B cell (primary cell): ENCODE data around the gene RBM20.

Experiments
- CTCF ChIP-seq: fragments of 200-600 bp; IDR thresholded peaks from one replicate; pipeline ENCODE4 v1.8.0; 2022; ENCODE audit warnings: antibody characterized with exemption, mild to moderate bottlenecking
- EZH2 ChIP-seq: IDR thresholded peaks from 2 replicates; pipeline ENCODE4 v1.6.1; 2012; ENCODE audit warnings: borderline replicate concordance, low read depth, mild to moderate bottlenecking, moderate library complexity, low read length; ENCODE audit not compliant: insufficient read depth, poor library complexity, severe bottlenecking

DNA sequence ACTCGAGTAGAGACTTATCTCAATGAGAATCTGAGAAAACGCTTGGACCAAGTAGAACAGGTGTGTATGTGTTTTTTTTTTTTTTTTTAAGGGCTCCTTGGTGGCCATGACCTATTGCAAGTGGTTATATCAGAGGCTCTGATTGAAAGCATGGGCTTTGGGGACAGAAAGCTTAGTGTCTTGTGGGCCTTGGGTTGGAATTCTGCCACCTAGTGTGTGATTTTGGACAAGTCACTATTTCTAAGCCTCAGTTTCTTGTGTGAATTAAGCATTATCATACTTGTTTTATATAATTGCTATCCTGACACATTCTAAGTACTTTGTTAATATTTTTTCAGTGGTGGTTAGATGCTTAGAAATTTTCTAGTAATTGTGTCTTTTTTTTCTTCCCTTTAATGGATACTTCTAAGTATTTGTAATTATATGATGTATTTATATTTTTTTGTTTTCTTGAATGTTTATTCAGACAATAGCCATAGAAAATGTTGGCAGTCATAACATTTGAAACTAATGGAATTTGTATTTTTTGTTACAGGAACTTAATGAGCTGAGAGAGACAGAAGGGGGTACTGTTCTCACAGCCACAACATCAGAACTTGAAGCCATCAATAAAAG lies 43.5 kb upstream of the RBM20 start:
- TF ChIP-seq CTCF (peak; percentile 75), EZH2 (no peak)
